ENCODE results near the gene ADGRA3. TPM values are rescaled to one million over a fixed set of nuclear protein-coding genes. Genes with fewer than 3 reads are reported as not detected.

The ADGRA3 gene
- total and polyA plus RNA-seq, 2 of the 13 experiments (the other 11 are each of a cell fraction or from before 2014, with no cell fraction given), result 32.2 to 40.8 TPM

DNA sequence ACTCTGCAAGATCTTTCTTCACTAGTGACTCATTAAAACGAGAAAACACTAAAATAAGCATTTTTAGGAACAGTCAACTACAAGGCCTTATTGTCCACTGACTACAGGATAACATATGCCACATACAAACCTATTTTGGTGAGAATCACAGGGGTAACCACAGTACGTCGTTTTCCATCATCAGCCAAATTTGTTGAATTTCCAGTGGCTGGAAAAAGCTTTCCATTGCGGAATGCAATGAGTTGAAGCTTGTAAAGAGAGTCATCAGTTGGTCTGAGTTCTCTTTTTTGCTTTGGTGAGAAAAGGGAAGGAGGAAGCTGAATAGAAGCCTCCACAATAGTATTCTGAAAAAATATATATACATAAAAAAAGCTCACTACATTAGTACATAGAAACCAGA lies 102.4 kb downstream of the ADGRA3 start (continued):
- TF ChIP-seq, protein P1, sequence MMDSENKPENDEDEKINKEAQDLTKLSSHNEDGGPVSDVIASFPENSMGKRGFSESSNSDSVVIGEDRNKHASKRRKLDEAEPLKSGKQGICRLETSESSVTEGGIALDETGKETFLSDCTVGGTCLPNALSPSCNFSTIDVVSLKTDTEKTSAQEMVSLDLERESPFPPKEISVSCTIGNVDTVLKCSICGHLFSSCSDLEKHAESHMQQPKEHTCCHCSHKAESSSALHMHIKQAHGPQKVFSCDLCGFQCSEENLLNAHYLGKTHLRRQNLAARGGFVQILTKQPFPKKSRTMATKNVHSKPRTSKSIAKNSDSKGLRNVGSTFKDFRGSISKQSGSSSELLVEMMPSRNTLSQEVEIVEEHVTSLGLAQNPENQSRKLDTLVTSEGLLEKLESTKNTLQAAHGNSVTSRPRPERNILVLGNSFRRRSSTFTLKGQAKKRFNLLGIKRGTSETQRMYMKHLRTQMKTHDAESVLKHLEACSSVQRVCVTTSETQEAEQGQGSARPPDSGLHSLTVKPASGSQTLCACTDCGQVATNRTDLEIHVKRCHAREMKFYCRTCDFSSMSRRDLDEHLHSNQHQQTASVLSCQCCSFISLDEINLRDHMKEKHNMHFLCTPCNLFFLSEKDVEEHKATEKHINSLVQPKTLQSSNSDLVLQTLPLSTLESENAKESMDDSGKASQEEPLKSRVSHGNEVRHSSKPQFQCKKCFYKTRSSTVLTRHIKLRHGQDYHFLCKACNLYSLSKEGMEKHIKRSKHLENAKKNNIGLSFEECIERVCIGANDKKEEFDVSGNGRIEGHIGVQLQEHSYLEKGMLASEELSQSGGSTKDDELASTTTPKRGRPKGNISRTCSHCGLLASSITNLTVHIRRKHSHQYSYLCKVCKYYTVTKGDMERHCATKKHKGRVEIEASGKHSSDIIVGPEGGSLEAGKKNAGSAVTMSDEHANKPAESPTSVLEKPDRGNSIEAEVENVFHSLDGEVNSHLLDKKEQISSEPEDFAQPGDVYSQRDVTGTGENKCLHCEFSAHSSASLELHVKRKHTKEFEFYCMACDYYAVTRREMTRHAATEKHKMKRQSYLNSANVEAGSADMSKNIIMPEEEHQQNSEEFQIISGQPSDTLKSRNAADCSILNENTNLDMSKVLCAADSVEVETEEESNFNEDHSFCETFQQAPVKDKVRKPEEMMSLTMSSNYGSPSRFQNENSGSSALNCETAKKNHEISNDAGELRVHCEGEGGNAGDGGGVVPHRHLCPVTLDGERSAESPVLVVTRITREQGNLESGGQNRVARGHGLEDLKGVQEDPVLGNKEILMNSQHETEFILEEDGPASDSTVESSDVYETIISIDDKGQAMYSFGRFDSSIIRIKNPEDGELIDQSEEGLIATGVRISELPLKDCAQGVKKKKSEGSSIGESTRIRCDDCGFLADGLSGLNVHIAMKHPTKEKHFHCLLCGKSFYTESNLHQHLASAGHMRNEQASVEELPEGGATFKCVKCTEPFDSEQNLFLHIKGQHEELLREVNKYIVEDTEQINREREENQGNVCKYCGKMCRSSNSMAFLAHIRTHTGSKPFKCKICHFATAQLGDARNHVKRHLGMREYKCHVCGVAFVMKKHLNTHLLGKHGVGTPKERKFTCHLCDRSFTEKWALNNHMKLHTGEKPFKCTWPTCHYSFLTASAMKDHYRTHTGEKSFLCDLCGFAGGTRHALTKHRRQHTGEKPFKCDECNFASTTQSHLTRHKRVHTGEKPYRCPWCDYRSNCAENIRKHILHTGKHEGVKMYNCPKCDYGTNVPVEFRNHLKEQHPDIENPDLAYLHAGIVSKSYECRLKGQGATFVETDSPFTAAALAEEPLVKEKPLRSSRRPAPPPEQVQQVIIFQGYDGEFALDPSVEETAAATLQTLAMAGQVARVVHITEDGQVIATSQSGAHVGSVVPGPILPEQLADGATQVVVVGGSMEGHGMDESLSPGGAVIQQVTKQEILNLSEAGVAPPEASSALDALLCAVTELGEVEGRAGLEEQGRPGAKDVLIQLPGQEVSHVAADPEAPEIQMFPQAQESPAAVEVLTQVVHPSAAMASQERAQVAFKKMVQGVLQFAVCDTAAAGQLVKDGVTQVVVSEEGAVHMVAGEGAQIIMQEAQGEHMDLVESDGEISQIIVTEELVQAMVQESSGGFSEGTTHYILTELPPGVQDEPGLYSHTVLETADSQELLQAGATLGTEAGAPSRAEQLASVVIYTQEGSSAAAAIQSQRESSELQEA (CRISPR knock-in tag; IDR thresholded peaks at IDR 0.05; ENCODE audit: not compliant biosample characterization), result no peak
- TF ChIP-seq MTA3 (CRISPR knock-in tag; IDR thresholded peaks at IDR 0.05) (no peak), ZNF7 (CRISPR knock-in tag; IDR thresholded peaks at IDR 0.05) (no peak), NBN (conservative IDR thresholded peaks at IDR 0.05) (no peak), TMF1 (CRISPR knock-in tag; IDR thresholded peaks at IDR 0.05; ENCODE audit: low read depth) (no peak), EP300 (IDR thresholded peaks at IDR 0.05; ENCODE audit: low read depth in 2 of 2, low read length in 2 of 2) (no peak), EP300 (CRISPR knock-in tag; IDR thresholded peaks at IDR 0.05; ENCODE audit: borderline replicate concordance) (no peak), SP140L (CRISPR knock-in tag; IDR thresholded peaks at IDR 0.05; ENCODE audit: borderline replicate concordance) (no peak), ZNF678 (CRISPR knock-in tag; IDR thresholded peaks at IDR 0.05) (no peak), MAZ (IDR thresholded peaks at IDR 0.05; ENCODE audit: borderline replicate concordance, low read depth, low read length) (no peak), MAZ (CRISPR knock-in tag; IDR thresholded peaks at IDR 0.05; ENCODE audit: low read depth) (no peak)
- TF ChIP-seq, protein P2, sequence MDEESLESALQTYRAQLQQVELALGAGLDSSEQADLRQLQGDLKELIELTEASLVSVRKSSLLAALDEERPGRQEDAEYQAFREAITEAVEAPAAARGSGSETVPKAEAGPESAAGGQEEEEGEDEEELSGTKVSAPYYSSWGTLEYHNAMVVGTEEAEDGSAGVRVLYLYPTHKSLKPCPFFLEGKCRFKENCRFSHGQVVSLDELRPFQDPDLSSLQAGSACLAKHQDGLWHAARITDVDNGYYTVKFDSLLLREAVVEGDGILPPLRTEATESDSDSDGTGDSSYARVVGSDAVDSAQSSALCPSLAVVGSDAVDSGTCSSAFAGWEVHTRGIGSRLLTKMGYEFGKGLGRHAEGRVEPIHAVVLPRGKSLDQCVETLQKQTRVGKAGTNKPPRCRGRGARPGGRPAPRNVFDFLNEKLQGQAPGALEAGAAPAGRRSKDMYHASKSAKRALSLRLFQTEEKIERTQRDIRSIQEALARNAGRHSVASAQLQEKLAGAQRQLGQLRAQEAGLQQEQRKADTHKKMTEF (CRISPR knock-in tag; IDR thresholded peaks at IDR 0.05), result no peak
